IPS-18a (cell line): ENCODE results near the gene TDP1.

ENCODE experiments used
- H3K27ac ChIP-seq: one replicate; pipeline ENCODE4 v1.5.1; 2013; ENCODE audit warnings: low read length
- H3K27me3 ChIP-seq: one replicate; pipeline ENCODE4 v1.6.1; 2013; ENCODE audit warnings: mild to moderate bottlenecking, low read length; ENCODE audit not compliant: control insufficient read depth, insufficient read depth
- H3K36me3 ChIP-seq: one replicate; pipeline ENCODE4 v1.6.1; 2013; ENCODE audit warnings: low read depth, low read length; ENCODE audit not compliant: control insufficient read depth
- H3K4me1 ChIP-seq: one replicate; pipeline ENCODE4 v1.6.1; 2013; ENCODE audit warnings: low read depth, low read length; ENCODE audit not compliant: control insufficient read depth
- H3K4me3 ChIP-seq: one replicate; pipeline ENCODE4 v1.5.1; 2013; ENCODE audit warnings: low read length
- H3K9ac ChIP-seq: one replicate; pipeline ENCODE4 v1.6.1; 2013; ENCODE audit warnings: mild to moderate bottlenecking, low read length, moderate library complexity
- H3K9me3 ChIP-seq: one replicate; pipeline ENCODE4 v1.6.1; 2013; ENCODE audit warnings: low read depth, low read length; ENCODE audit not compliant: control insufficient read depth

TDP1 gene

DNA sequence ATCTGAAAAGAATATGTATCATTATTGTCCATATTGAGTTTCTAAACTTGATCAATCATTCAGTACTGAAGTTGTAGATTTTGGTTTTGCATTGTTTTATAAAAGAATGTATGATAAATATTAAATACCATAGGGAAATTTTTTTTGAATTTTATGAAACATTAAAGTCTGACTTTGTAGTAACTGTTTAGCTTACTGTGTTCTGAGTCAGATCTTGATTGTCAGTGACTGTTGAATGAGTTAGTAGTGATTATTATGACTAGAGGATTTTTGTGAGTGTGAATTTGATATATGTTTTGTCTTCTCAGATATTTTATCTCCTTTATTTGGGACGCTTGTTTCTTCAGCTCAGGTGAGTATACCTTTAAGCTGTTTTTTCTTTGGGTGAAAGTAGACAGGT is 10.1 kb downstream of the TDP1 start:
- H3K4me3 ChIP-seq = no peak overlapping the region
- no peaks in the 10 kb centered on the region for H3K27me3 ChIP-seq
- H3K9me3 ChIP-seq = no peaks in the 10 kb centered on the region
- H3K27ac ChIP-seq = no peak overlapping the region
- H3K4me1 ChIP-seq = no peaks in the 10 kb centered on the region
- H3K9ac ChIP-seq = no peak overlapping the region
- H3K36me3 ChIP-seq = peaks cover 61% of the 10 kb centered on the region

DNA sequence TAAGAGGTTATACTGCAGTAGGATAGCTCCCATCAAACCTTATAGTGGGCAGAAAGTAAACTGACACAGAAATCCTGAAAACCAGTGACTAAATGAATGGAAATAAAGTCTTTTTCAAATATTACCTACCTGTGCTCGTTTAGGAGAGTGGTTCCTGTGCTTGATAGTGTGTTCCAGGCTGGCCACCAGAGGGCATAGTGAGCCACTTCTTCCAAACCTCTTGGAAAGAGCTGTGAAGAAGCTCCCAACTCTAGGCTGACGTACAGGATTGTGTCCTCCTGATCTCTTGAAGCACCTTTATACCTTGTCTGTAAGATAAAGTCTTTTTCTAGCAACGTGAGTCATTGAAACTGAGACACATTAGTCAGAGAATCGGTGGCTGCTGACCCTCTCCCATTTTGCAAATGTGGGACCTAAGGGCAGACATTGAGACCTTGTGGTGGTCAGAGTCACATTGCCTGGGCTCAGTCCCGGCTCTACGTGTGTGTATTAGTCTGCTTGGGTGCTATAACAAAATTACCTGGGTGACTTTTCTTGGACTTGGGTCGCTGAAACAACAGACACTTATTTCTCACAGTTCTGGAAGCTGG is 17.6 kb downstream of the TDP1 start:
- Histone ChIP-seq H3K4me3 (no peak overlapping the region), H3K9ac (no peak overlapping the region), H3K27ac (no peak overlapping the region), H3K4me1 (no peaks in the 10 kb centered on the region), H3K27me3 (no peaks in the 10 kb centered on the region), H3K9me3 (no peaks in the 10 kb centered on the region), H3K36me3 (peaks cover 50% of the 10 kb centered on the region)

DNA sequence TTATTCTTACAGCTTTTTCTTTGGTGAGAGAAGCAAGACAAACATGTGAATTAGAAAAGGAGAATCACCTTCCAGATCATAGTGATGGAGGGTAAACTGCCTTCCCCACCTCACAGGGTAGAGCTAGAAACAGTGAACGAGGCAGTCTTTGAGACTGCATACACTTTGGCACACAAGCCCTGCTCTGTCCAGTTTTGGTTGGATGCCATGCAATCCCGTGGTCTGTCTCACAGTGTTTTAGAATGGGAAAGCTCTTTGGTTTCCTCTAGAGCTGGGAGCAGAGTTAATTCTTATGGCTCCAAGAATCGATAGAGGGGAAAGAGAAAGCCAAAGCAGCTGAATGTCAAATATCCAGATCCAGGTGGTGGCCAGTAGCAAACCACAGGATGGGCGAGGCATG is 21.9 kb downstream of the TDP1 start:
- Histone ChIP-seq H3K4me3 (no peak overlapping the region), H3K9me3 (no peaks in the 10 kb centered on the region), H3K27ac (no peak overlapping the region), H3K4me1 (no peaks in the 10 kb centered on the region), H3K27me3 (no peaks in the 10 kb centered on the region), H3K9ac (no peak overlapping the region), H3K36me3 (peaks cover 55% of the 10 kb centered on the region)

- peaks cover 56% of the 10 kb centered on the region for H3K36me3 ChIP-seq
- no peaks in the 10 kb centered on the region for H3K9me3 ChIP-seq
- no peak overlapping the region for H3K9ac ChIP-seq
- no peaks in the 10 kb centered on the region for H3K4me1 ChIP-seq
- H3K4me3 ChIP-seq = no peak overlapping the region
- H3K27me3 ChIP-seq = no peaks in the 10 kb centered on the region
- H3K27ac ChIP-seq = no peak overlapping the region
Observed at GRCh38 chr14:89978656-89979055, 22.9 kb downstream of the TDP1 start.

DNA sequence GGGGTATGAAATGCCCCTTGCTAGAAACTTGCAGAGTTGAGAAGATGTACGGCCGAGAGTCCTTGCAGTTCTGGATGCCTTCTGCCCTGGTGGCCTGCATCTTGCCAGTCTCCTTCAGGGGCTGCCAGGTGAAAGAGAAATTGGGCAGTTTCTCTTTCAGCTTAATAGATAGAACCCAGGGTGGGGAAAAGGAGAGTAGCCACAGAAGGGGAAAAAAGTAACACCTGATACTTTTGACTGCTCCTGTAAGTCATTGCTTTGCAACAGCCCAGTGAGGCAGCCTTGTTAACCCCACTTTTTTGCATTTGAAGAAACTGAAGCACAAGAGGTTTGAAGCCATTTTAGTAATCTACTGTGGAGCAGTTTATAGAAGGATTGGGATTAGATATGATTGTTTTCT is 27.6 kb downstream of the TDP1 start:
- no peaks in the 10 kb centered on the region for H3K27me3 ChIP-seq
- H3K4me1 ChIP-seq = peaks cover 16% of the 10 kb centered on the region
- no peaks in the 10 kb centered on the region for H3K9me3 ChIP-seq
- H3K4me3 ChIP-seq = no peak overlapping the region
- no peak overlapping the region for H3K27ac ChIP-seq
- H3K9ac ChIP-seq = no peak overlapping the region
- H3K36me3 ChIP-seq = peaks cover 42% of the 10 kb centered on the region

DNA sequence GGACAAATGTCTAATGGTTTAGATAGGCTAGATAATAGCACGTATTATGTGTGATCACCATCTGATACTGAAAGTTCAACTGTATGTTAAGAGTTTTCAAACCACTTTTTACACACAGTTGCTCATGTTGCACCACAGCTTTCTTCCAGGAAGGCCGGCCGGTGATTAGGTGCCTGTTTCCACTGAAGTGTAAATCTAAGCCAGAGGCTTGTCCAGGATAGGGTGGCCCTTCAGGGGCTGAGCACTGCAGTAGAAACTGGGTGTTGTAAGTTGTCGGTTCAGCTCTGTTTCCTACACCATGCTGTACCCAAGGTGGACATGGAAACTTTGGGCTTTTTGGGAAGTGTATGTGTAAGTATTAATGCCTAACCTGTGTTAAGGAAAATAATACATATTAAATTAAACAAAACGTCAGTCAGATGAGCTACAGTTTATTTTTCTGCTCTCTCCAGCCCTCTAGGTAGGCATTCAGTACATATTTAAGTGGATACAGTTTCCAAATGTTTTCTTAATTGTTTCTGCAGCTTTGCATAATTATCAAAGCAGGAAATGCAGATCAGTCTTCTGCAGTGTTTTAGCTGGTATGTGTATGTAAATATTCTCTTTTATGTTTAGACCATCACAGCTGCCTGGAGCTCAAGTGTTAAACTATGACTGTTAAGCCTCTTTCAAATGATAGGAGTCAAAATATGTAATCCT is 30.9 kb downstream of the TDP1 start:
- Histone ChIP-seq H3K36me3 (peaks cover 27% of the 10 kb centered on the region), H3K4me1 (peaks cover 23% of the 10 kb centered on the region), H3K9ac (no peak overlapping the region), H3K4me3 (no peak overlapping the region), H3K9me3 (no peaks in the 10 kb centered on the region), H3K27ac (no peak overlapping the region), H3K27me3 (no peaks in the 10 kb centered on the region)

- Histone ChIP-seq H3K27me3 (no peaks in the 10 kb centered on the region), H3K4me1 (peaks cover 23% of the 10 kb centered on the region), H3K27ac (no peak overlapping the region), H3K36me3 (peaks cover 26% of the 10 kb centered on the region), H3K9ac (no peak overlapping the region), H3K4me3 (no peak overlapping the region), H3K9me3 (no peaks in the 10 kb centered on the region)
Observed at GRCh38 chr14:89987161-89987475, 31.4 kb downstream of the TDP1 start.

DNA sequence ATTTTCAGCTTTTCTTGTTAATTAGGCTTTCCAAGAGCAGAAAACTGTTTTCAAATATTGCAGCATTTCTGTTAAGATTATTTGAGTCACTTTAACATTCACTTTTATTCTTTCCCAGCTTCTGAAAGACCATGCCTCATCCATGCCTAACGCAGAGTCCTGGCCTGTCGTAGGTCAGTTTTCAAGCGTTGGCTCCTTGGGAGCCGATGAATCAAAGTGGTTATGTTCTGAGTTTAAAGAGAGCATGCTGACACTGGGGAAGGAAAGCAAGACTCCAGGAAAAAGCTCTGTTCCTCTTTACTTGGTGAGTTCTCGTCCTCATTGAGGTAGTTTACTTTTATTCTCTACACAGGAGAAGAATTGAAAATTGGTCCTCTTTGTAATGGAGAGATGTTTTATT is 33.1 kb downstream of the TDP1 start:
- peaks cover 31% of the 10 kb centered on the region for H3K36me3 ChIP-seq
- H3K27me3 ChIP-seq = no peaks in the 10 kb centered on the region
- no peaks in the 10 kb centered on the region for H3K9me3 ChIP-seq
- H3K9ac ChIP-seq = no peak overlapping the region
- H3K27ac ChIP-seq = no peak overlapping the region
- H3K4me1 ChIP-seq = peaks cover 23% of the 10 kb centered on the region
- H3K4me3 ChIP-seq = no peak overlapping the region

DNA sequence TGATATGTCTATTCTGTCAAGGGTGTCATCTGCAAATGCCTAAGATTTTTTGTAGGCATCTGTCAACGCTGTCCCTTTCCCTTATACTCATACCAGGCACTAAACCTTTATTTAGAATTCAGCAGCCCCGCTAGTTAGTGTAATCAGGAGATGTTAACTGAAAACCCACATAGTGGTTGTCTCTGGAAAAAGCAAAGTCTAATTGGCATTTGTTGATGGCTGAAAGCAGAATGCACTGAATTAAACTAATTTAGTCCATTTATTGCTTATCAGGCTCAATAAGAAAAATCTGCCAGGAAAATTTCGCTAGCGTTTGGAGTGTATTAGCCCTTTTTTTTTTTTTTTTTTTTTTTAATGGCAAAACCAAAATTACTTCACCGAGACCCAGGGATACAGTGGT is 34.5 kb downstream of the TDP1 start:
- Histone ChIP-seq H3K4me3 (no peak overlapping the region), H3K27ac (no peak overlapping the region), H3K36me3 (peaks cover 45% of the 10 kb centered on the region), H3K9me3 (no peaks in the 10 kb centered on the region), H3K27me3 (no peaks in the 10 kb centered on the region), H3K9ac (no peak overlapping the region), H3K4me1 (peaks cover 23% of the 10 kb centered on the region)

- Histone ChIP-seq H3K9me3 (no peaks in the 10 kb centered on the region), H3K4me1 (peaks cover 23% of the 10 kb centered on the region), H3K27ac (no peak overlapping the region), H3K4me3 (no peak overlapping the region), H3K36me3 (peaks cover 51% of the 10 kb centered on the region), H3K27me3 (no peaks in the 10 kb centered on the region), H3K9ac (no peak overlapping the region)
Observed at GRCh38 chr14:89990623-89991275, 35.0 kb downstream of the TDP1 start.

GRCh38 chr14:89992273-89992672 is 36.5 kb downstream of the TDP1 start:
- peaks cover 13% of the 10 kb centered on the region for H3K4me1 ChIP-seq
- no peak overlapping the region for H3K9ac ChIP-seq
- H3K27ac ChIP-seq = no peak overlapping the region
- H3K27me3 ChIP-seq = no peaks in the 10 kb centered on the region
- peaks cover 59% of the 10 kb centered on the region for H3K36me3 ChIP-seq
- H3K9me3 ChIP-seq = no peaks in the 10 kb centered on the region
- no peak overlapping the region for H3K4me3 ChIP-seq

- no peaks in the 10 kb centered on the region for H3K4me1 ChIP-seq
- H3K27ac ChIP-seq = no peak overlapping the region
- peaks cover 47% of the 10 kb centered on the region for H3K36me3 ChIP-seq
- no peaks in the 10 kb centered on the region for H3K27me3 ChIP-seq
- no peak overlapping the region for H3K4me3 ChIP-seq
- H3K9ac ChIP-seq = no peak overlapping the region
- H3K9me3 ChIP-seq = no peaks in the 10 kb centered on the region
Observed at GRCh38 chr14:89996963-89997362, 41.2 kb downstream of the TDP1 start.
